ENCODE measurements around the gene NRK.

GRCh38 chrX:105969487-105969886 lies 147.1 kb downstream of the NRK start:
- no peak for TF ChIP-seq CTCF (optimal IDR thresholded peaks at IDR 0.05 in 1 of 3, IDR thresholded peaks at IDR 0.05 in 1 of 3, conservative IDR thresholded peaks at IDR 0.05 in 1 of 3; ENCODE audit: extremely low read depth in 1 of 3, insufficient read depth in 2 of 3, low read length in 3 of 3)
- no peak for TF ChIP-seq EZH2 (IDR thresholded peaks at IDR 0.05; ENCODE audit: low read length)

Data from keratinocyte (primary cell).